Trophoblast cell (in vitro differentiated cells and primary cell): ENCODE results near the gene MPO.
A peak's percentile ranks its signal among the peaks of the same experiment; 100 is the strongest.

Experiments
- DNase-seq, 2 donors: peaks; one replicate each; pipeline ENCODE4 v3.0.0-alpha.2; 2016
- H2AFZ ChIP-seq: 2 replicates; pipeline ENCODE4 v1.6.1; 2013; ENCODE audit warnings: low read length, moderate library complexity, mild to moderate bottlenecking; ENCODE audit not compliant: insufficient read depth, poor library complexity
- H2AK5ac ChIP-seq: 2 replicates; pipeline ENCODE4 v1.6.1; 2013; ENCODE audit warnings: mild to moderate bottlenecking, low read length
- H2BK120ac ChIP-seq: 2 replicates; pipeline ENCODE4 v1.6.1; 2013; ENCODE audit warnings: low read length, mild to moderate bottlenecking, moderate library complexity; ENCODE audit not compliant: insufficient read depth, poor library complexity
- H2BK12ac ChIP-seq: 2 replicates; pipeline ENCODE4 v1.6.1; 2013; ENCODE audit warnings: mild to moderate bottlenecking, low read length, moderate library complexity
- H2BK5ac ChIP-seq: 2 replicates; pipeline ENCODE4 v1.6.1; 2013; ENCODE audit warnings: low read length, low read depth, moderate library complexity, mild to moderate bottlenecking; ENCODE audit not compliant: poor library complexity
- H3K14ac ChIP-seq: 2 replicates; pipeline ENCODE4 v1.6.1; 2013; ENCODE audit warnings: mild to moderate bottlenecking, low read length
- H3K18ac ChIP-seq: 2 replicates; pipeline ENCODE4 v1.6.1; 2013; ENCODE audit warnings: mild to moderate bottlenecking, low read length
- H3K23ac ChIP-seq: 2 replicates; pipeline ENCODE4 v1.6.1; 2013; ENCODE audit warnings: low read length
- H3K27ac ChIP-seq: 2 replicates; pipeline ENCODE4 v1.5.1; 2013; ENCODE audit warnings: low read depth, mild to moderate bottlenecking, inconsistent platforms, low read length, moderate library complexity
- H3K27me3 ChIP-seq: 2 replicates; pipeline ENCODE4 v1.6.1; 2013; ENCODE audit warnings: inconsistent platforms, mild to moderate bottlenecking, low read length, moderate library complexity; ENCODE audit not compliant: insufficient read depth
- H3K36me3 ChIP-seq, 2 experiments: 1 replicate in 1 of 2; 2 replicates in 1 of 2; pipeline ENCODE4 v1.6.1; 2013; ENCODE audit warnings: low read length in 2 of 2, mild to moderate bottlenecking in 2 of 2, moderate library complexity in 1 of 2; ENCODE audit not compliant: insufficient read depth in 2 of 2, control insufficient read depth in 1 of 2
- H3K4ac ChIP-seq: 2 replicates; pipeline ENCODE4 v1.6.1; 2013; ENCODE audit warnings: low read depth, mild to moderate bottlenecking, low read length, moderate library complexity
- H3K4me1 ChIP-seq, 2 experiments: 1 replicate in 1 of 2; 2 replicates in 1 of 2; pipeline ENCODE4 v1.6.1; 2013; ENCODE audit warnings: low read length in 2 of 2, mild to moderate bottlenecking in 2 of 2, moderate library complexity in 1 of 2; ENCODE audit not compliant: insufficient read depth in 2 of 2, control insufficient read depth in 1 of 2
- H3K4me2 ChIP-seq: 2 replicates; pipeline ENCODE4 v1.6.1; 2013; ENCODE audit warnings: inconsistent platforms, mild to moderate bottlenecking, low read length, moderate library complexity
- H3K4me3 ChIP-seq: 2 replicates; pipeline ENCODE4 v1.5.1; 2013; ENCODE audit warnings: mild to moderate bottlenecking, low read depth, low read length, inconsistent platforms
- H3K79me1 ChIP-seq: one replicate; pipeline ENCODE4 v1.6.1; 2013; ENCODE audit warnings: low read length
- H3K79me2 ChIP-seq: 2 replicates; pipeline ENCODE4 v1.6.1; 2013; ENCODE audit warnings: low read length, mild to moderate bottlenecking; ENCODE audit not compliant: control insufficient read depth, insufficient read depth, poor library complexity
- H3K9ac ChIP-seq: 2 replicates; pipeline ENCODE4 v1.6.1; 2013; ENCODE audit warnings: mild to moderate bottlenecking, low read length
- H3K9me3 ChIP-seq: 2 replicates; pipeline ENCODE4 v1.6.1; 2013; ENCODE audit warnings: low read depth, mild to moderate bottlenecking, control low read depth, inconsistent platforms, low read length; ENCODE audit not compliant: insufficient read depth
- H4K12ac ChIP-seq: 2 replicates; pipeline ENCODE4 v1.6.1; 2013; ENCODE audit warnings: low read depth, mild to moderate bottlenecking, low read length, moderate library complexity
- H4K8ac ChIP-seq: 2 replicates; pipeline ENCODE4 v1.6.1; 2013; ENCODE audit warnings: low read depth, mild to moderate bottlenecking, low read length, moderate library complexity
- H4K91ac ChIP-seq: one replicate; pipeline ENCODE4 v1.6.1; 2013; ENCODE audit warnings: low read depth, mild to moderate bottlenecking, low read length, moderate library complexity
- WGBS: extraction: QIAGEN DNeasy Blood & Tissue Kit; methylation state at CpG from one replicate; pipeline ENCODE4 v1.1.7; 2013; ENCODE audit warnings: missing lambda C conversion rate; ENCODE audit not compliant: insufficient read length, insufficient coverage; ENCODE audit errors: extremely low coverage; 5-methylcytosine and 5-hydroxymethylcytosine counted together

Gene MPO

DNA sequence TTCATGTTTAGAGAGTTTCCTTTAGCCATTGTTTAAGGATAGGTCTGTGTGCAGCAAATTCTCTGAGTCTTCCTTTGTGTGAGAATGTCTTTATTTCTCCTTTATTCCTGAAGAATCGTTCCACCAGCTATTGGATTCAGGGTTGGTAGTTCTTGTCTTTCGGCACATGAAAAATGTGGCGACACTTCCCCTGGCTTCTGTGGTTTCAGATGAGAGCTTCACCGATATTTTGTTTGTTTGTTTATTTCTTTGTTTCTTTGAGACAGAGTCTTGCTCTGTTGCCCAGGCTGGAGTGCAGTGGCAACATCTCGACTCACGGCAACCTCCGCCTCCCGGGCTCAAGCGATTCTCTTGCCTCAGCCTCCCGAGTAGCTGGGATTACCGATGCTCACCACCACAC is 18.6 kb downstream of the MPO start:
- Histone ChIP-seq H2BK5ac (no peak overlapping the region), H3K9me3 (no peaks in the 10 kb centered on the region), H3K4me3 (no peak overlapping the region), H3K27me3 (no peaks in the 10 kb centered on the region), H3K9ac (no peak overlapping the region), H3K79me1 (no peaks in the 10 kb centered on the region), H3K4me1 (no peaks in the 10 kb centered on the region), H4K12ac (no peak overlapping the region), H4K8ac (no peak overlapping the region), H3K79me2 (no peaks in the 10 kb centered on the region), H3K23ac (no peak overlapping the region), H3K14ac (no peak overlapping the region), H3K4me2 (no peak overlapping the region), H4K91ac (no peak overlapping the region), H3K27ac (no peak overlapping the region), H2BK120ac (no peak overlapping the region), H3K18ac (no peak overlapping the region), H3K36me3 (no peaks in the 10 kb centered on the region), H3K4ac (no peak overlapping the region), H2AK5ac (no peak overlapping the region), H2BK12ac (no peak overlapping the region), H2AFZ (no peak overlapping the region)
- WGBS = no CpG with 5 or more reads among the region's 11 CpGs
- DNase-seq = no peak

DNA sequence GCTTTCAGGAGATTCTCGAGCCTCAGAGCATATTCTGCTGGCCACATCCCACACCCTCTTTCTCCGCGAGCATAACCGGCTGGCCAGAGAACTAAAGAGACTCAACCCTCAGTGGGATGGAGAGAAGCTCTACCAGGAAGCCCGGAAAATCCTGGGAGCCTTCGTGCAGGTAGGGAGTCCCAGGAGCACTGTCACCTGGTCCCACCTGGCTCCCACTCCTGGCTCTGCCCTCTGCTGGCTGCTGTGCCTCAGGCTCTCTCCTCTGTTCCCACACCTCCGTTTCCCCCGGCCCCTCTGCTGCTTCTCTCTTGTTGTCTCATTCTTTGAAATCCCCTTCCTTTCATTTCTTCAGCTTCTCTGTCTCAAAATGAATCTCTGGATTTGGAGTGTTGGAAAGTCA is 25.9 kb downstream of the MPO start:
- Histone ChIP-seq H3K79me1 (no peaks in the 10 kb centered on the region), H3K4me1 (no peaks in the 10 kb centered on the region), H4K12ac (no peak overlapping the region), H3K79me2 (no peaks in the 10 kb centered on the region), H3K14ac (no peak overlapping the region), H4K8ac (no peak overlapping the region), H3K36me3 (no peaks in the 10 kb centered on the region), H4K91ac (no peak overlapping the region), H3K9ac (no peak overlapping the region), H3K18ac (no peak overlapping the region), H2BK5ac (no peak overlapping the region), H2AK5ac (no peak overlapping the region), H3K27me3 (peaks cover 15% of the 10 kb centered on the region), H3K4ac (no peak overlapping the region), H3K4me2 (no peak overlapping the region), H3K23ac (no peak overlapping the region), H3K4me3 (no peak overlapping the region), H2AFZ (no peak overlapping the region), H2BK120ac (no peak overlapping the region), H2BK12ac (no peak overlapping the region), H3K9me3 (no peaks in the 10 kb centered on the region), H3K27ac (no peak overlapping the region)
- no CpG with 5 or more reads among the region's 8 CpGs for WGBS
- peak in 1 of 2 donors; percentile 8 for DNase-seq

DNA sequence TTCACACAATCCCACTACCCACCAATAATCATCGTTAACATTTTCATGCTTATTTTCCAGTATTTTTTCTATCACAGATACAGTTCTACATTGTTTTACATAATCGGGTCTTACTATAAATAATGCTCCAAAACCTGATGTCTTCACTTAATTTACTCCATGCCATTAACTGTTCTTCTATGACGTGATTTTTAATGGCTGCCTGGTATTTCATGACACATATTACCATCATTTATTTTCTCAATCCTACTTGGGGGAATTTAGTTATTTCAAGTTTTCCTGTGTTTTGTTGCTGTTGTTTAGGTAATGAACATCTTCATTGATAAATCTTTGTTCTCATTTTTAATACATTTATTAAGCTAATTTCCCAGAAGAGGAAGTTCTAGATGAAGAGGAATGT is 27.7 kb downstream of the MPO start:
- no peak overlapping the region for H4K8ac ChIP-seq
- no peak overlapping the region for H2AK5ac ChIP-seq
- no peak overlapping the region for H3K9ac ChIP-seq
- no peak overlapping the region for H3K14ac ChIP-seq
- H3K27me3 ChIP-seq = peaks cover 27% of the 10 kb centered on the region
- peaks cover 2% of the 10 kb centered on the region for H3K9me3 ChIP-seq
- no peak overlapping the region for H2BK5ac ChIP-seq
- no peak overlapping the region for H2BK120ac ChIP-seq
- no peaks in the 10 kb centered on the region for H3K79me2 ChIP-seq
- WGBS = 100% methylated on average over 1 of the region's 3 CpGs
- H3K18ac ChIP-seq = no peak overlapping the region
- H3K4me3 ChIP-seq = no peak overlapping the region
- H3K4me2 ChIP-seq = no peak overlapping the region
- H4K91ac ChIP-seq = no peak overlapping the region
- H3K27ac ChIP-seq = no peak overlapping the region
- H2BK12ac ChIP-seq = no peak overlapping the region
- H3K79me1 ChIP-seq = no peaks in the 10 kb centered on the region
- no peaks in the 10 kb centered on the region for H3K36me3 ChIP-seq
- peaks cover 4 to 6% of the 10 kb centered on the region in 2 experiments for H3K4me1 ChIP-seq
- H2AFZ ChIP-seq = no peak overlapping the region
- H3K23ac ChIP-seq = no peak overlapping the region
- DNase-seq = no peak
- no peak overlapping the region for H4K12ac ChIP-seq
- no peak overlapping the region for H3K4ac ChIP-seq

DNA sequence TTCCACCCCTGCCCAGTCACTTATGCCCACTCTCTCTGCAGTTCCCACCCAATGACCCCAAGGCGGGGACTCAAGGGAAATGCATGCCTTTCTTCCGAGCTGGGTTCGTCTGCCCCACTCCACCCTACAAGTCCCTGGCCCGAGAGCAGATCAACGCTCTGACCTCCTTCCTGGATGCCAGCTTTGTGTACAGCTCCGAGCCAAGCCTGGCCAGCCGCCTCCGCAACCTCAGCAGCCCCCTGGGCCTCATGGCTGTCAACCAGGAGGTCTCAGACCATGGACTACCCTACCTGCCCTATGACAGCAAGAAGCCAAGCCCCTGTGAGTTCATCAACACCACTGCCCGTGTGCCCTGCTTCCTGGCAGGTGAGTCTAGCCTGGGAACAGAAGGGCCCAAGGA is 28.6 kb downstream of the MPO start:
- no peak overlapping the region for H3K4me2 ChIP-seq
- WGBS = no CpG with 5 or more reads among the region's 9 CpGs

More for the DNA sequence above, 28.6 kb downstream of the MPO start:
- no peaks in the 10 kb centered on the region for H3K79me2 ChIP-seq
- no peak overlapping the region for H2BK12ac ChIP-seq
- no peak overlapping the region for H4K8ac ChIP-seq
- no peak overlapping the region for H2BK5ac ChIP-seq
- H2BK120ac ChIP-seq = no peak overlapping the region
- no peak overlapping the region for H3K27ac ChIP-seq
- H3K4me3 ChIP-seq = no peak overlapping the region
- no peak overlapping the region for H3K9ac ChIP-seq
- no peak overlapping the region for H4K91ac ChIP-seq
- H3K18ac ChIP-seq = no peak overlapping the region
- H3K14ac ChIP-seq = no peak overlapping the region
- H3K79me1 ChIP-seq = no peaks in the 10 kb centered on the region
- H2AK5ac ChIP-seq = no peak overlapping the region
- H3K9me3 ChIP-seq = peaks cover 2% of the 10 kb centered on the region
- no peak overlapping the region for H2AFZ ChIP-seq
- no peaks in the 10 kb centered on the region for H3K36me3 ChIP-seq
- H3K4me1 ChIP-seq = peaks cover 4 to 6% of the 10 kb centered on the region in 2 experiments
- H3K4ac ChIP-seq = no peak overlapping the region
- peaks cover 27% of the 10 kb centered on the region for H3K27me3 ChIP-seq
- H3K23ac ChIP-seq = no peak overlapping the region
- no peak overlapping the region for H4K12ac ChIP-seq
- no peak for DNase-seq
